ENCODE data around the gene RETREG1.
"Not testable (repeated sequence)": the region's sequence is repeated elsewhere in the genome, so short reads cannot be mapped to it uniquely, and the experiment has no call there.

The RETREG1 gene

DNA sequence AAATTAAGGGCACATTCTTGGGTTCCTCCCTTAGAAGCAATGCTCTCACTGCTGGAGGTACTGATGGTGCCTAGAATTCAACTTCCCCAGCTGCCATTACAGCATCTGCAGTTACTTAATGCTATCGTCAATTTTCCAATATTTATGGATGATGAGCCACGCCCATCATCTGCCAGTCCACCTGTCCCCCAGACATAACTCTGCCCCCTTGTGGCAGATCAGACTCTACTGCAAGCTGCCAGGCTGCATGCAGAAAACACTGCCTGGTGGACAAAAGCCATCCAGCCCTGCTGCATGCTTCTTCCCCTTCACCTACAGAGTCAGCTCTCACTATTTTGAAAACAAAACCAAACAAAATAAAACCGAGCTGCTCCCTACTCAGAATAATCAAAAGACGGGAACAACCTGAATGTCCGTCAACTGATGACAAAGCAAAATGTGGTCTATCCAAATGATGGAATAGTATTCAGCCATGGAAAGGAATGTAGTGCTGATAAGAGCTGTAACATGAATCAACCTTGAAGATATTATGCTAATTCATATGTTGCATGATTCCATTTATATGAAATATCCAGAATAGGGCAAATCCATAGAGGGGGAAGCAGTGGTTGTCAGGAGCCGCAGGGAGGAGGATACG, 66.4 kb downstream of the RETREG1 start:
- DNase-seq = peak; percentile 43

DNA sequence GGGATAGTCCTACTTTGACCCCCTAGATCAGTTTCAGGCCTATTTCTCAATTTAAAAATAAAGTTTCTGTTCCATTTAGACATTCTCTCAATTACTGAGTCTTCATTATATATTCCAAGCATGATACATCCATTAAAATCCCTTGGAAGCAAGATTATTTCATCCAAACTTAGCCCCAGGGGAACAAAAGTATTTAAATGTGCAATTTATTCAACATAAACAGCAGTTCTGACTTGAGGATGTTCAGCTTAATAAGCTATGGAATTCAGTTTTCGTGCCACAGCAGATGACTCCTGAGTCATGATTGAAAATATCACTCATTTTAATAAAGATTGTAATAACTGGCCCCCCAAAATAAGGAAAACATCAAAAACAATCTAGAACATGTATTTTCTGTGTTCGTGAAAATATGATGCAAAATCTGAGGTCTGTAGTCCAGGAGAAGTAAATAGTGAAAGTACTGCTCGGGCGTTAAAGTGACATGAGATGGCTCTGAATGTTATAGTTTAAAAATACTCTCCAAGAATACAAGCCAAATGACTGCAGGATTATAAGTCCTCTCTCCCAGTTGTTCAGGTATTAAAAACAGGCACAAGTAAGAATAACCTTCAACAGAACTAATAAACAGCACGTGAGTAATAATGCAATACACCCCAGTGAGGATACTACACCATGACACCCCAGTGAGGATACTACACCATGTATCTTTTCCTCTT, 67.1 kb downstream of the RETREG1 start:
- peak; percentile 79 for DNase-seq

DNA sequence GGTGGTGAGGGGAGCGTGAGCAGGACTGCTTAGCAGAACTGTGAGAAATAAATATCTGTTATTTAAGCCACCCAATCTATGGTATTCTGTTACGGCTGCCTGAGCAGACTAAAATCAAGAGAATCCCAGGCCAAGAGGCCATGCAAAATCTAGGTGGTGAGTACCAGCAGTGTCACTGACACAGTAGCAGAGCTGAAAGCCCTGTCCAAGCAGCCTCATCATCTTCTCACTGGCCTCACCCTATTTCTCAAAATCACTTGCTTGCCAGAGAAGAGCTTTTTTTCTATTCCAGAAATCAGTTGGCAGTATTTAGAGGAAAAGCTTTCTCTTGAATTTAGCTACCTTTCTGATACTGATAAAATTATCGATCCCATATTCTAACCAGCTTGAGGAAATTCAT, 68.0 kb downstream of the RETREG1 start:
- DNase-seq = no peak

DNA sequence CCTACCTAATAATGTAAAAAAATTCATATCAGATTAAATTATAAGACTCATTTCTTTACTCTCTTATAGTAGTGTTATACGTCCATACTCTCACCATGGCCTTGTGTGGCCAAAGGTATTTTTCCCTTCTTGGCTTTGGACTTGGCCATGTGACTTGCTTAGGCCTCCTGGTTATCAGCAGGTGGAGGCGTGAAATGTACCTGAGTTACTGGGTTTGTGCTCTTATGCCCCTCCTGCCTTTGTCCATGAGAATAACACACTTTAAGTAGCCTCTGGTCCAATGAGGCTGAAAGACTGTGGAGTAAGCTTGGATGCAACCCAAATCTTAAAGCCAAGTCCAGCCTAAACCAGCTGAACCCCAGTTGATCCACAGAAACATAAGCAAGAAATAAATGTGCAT, 68.7 kb downstream of the RETREG1 start:
- no peak for DNase-seq

DNA sequence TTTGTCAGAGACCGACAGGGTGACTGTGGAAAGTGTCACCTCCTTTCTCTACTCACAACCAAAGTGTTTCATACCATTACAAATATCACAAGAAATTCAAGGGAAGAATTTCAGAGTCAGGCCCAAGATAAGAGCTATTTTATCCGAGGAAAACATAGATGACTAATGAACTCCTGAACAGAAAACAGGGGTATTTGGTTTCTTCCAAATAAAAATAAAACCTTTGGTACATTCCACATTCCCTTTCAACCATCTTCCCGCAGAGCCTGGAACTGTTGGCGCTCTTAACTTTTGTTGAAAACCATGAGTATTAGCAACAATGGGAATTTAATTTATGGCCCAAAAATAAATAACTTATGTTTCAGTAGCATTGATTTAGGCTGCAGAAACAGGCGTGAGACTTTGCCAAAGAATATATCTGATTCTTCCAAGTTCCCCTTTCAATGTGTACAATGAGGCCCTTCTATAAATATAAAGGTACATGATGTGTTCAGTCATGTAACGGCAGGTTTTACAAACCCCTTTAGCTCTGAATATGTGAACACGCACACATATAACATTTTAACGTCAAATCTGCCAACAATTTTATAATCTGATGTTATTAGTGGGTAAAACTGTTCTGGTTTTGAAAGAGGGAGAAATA, 69.5 kb downstream of the RETREG1 start:
- peak; percentile 34 for DNase-seq

DNA sequence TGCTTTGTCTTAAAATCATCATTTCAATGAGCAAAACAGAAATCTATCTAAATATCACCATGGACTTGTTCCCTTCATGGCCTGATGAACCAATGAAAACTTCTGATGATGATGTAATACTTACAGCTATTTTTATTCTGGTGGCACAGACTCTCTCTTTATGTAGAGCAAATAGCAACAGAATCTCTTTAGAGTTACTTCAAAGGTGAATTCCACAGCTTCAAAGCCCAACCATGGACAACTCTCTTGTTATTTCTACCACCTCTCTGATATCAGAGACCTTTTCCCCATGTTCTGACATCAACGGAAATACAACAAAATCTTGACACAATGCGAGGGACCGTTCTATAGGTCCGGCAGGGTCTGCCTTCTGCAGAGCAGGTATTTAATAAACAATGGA, 70.1 kb downstream of the RETREG1 start:
- no peak for DNase-seq

DNA sequence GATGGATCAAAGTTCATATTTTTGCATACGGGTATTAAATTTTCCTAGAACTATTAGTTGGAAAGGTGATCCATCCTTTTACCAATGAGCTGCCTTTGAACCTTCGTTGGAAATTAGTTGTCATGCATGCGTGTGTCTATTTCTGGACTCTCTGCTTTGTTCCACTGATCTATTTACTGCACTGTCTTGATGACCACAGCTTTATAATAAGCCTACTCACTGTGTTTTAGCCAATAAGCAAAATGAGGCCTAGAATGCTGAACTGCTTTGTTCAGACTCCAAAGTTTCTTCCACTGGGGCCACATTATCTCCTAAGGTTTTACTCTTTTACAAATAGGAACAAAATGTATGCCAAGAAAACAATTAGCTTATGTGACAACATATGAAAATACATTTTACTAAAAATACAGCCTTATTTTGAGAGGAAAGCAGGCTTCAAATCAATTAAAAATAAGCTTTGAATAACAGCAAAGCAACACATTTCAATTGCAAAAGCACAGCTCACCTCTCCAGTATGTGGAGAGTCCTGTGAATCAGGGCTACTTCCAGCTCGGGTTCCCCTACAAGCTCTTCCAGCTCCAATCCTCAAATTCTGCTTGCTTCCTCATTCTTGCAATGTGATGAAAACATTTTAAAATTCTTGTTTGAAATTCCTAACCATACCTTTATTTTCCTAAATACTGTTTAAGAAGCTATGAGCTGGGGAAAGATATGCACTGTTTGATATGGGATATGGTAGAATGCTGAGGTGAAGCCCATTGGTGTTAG, 72.0 kb downstream of the RETREG1 start:
- DNase-seq = peak; percentile 23

DNA sequence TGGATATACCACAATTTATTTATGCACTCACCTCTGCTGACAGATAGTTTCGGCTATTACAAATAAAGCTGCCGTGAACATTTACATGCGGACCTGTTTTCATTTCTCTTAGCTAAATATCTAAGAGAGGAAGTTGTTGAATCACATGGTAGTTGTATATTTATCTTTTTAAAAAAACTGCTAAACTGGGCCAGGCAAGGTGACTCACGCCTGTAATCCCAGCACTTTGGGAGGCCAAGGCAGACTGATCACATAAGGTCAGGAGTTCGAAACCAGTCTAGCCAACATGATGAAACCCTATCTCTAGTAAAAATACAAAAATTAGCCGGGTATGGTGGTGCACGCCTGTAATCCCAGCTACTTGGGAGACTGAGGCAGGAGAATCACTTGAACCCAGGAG, 73.6 kb downstream of the RETREG1 start:
- DNase-seq = peak; percentile 33

DNA sequence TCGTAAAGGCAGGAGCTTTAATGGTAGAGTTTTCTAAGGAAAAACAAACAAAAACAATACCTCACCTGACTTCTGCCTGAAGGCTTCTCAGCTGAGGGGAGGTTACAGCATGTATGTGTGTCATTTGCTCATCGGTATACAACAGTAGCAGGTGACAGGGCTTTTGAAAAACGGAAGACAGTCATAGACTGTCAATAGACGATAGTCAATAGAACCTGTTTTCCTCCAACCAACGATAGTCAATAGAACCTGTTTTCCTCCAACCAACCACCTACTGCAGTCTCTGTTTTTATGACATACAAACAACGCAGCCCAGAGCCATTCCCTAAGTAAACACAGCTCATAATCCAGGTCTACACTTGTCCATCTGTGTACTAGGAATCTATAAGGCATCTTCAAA, 74.6 kb downstream of the RETREG1 start:
- no peak for DNase-seq

DNA sequence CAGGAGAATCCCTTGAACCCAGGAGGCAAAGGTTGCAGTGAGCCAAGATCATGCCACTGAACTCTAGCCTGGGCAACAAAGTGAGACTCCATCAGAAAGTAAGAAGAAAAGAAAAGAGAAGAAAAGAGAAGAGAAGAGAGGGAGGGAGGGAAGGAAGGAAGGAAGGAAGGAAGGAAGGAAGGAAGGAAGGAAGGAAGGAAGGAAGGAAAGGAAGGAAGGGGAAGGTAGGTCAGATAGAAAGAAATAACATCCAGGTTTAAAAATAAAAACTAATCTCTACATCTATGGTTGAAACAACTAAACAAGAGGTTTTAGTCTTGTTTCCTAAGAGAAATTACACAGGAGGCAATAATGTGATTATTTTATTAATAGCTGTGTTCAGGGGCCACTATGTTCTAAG, 75.2 kb downstream of the RETREG1 start:
- not testable (repeated sequence) for DNase-seq

DNA sequence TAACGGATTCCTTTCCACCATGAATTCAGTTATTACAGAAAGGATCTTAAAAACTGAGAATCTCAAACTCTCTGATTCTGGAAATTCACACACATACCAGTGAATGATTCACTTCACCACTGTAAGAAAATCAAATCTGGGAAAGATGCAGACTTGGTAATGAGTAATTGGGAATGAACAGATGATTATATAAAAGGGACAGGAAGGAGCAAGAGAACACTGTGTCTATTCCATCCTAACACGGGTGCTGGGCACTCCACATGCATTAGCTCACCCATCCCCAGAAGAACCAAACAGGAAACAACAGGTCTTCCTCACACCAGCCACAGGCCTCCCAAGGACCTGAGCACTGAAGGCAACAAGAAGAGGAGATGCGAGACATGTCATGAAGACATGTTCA, 76.4 kb downstream of the RETREG1 start:
- peak; percentile 74 for DNase-seq

DNA sequence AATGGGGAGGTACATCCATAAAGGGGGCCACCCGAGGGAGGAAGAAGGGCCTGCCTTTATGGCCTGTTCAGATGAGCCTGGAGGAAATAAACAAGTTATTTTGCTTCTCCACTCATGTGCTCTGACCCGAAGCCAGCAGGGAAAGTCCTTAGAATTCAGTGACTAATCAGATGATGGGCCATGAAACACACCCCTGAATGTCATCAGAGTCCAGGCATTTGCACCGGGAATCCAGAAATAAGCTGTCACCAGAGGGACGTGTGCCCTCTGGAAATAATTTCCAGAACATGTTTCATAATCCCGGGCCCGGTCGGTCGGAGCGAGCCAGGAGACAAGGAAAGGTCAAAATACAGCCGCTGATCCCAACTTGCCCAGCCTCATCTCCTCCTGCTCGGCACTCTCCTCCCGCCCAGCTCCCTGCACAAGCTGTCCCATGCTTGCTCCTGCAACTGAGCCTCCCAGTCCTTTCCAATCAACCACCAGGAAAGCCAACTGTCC, 77.6 kb downstream of the RETREG1 start:
- peak; percentile 74 for DNase-seq

DNA sequence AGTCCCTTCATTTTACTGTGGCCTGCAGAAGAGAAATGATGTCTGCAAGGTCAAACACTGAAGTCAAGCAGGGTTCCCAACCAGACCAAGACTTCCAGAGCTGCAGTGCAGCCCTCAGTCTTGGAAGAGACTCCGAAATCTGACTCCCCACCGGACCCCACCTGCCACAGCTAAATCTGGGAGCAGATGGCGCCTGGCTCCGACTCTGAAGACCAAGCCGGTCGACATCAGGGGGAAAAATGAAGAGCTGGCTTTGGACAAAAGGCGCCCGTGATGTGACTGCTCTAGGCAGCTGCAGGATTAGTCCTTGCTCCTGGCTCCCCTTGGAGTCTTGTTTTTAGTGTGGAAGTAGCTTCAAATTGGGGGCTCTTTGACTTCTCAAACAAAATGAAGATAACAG, 78.8 kb downstream of the RETREG1 start:
- DNase-seq = no peak

DNA sequence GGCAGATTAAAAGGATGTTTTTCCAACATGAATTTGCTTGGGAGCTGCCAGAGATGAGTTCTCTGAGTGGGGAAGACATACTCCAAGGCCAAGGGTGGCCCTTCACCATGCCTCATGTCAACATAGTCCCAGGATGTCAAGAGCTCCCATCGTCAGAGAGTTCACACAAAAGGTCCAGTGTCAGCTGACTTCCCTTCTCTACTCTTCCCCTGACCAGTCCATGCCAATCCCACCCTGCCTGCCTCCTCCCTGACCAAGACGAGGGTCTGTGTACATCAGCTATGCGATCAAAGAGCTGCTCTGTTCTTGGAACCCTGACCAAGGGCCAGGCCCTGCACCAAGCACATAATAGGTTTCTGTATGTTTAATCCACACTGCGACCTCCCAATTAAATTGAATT, 80.0 kb downstream of the RETREG1 start:
- DNase-seq = no peak

DNA sequence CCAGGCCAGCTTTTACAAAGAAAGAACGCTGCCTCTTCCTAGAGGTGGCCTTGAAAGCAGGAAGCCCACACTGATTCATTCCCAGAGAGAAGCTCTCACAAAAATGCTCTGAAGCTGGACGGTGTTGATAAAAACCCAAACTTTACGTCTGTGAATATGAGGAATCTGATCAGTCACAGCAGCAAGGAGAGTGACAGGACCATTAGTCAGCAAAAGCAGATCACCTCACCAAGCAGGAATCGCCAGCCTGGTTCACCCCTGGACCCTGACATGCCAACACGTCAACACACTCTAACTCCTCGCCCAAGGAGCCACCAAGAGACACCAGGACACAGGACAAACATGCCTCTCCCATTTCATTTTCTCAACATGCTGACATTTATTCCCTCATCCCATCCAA, 80.6 kb downstream of the RETREG1 start:
- DNase-seq = peak; percentile 36

DNA sequence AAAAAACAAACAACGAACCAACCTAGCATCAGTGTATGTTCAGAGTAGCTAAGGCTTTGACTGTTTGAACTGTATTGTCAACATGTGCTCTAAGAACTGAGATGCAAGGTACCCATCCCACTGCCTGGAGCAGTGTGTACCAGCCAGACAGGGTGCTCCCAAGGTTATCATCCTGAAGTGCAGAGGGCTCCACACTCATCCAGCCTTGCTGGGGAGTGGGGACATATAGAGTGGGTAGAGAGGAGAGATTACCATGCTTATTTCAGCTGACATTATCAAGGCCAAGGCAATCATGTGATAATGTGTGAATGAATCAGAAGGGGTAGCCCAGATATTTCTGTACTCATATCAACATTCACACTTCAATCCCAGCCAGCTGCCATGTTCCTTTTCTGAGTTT, 82.5 kb downstream of the RETREG1 start:
- no peak for DNase-seq

DNA sequence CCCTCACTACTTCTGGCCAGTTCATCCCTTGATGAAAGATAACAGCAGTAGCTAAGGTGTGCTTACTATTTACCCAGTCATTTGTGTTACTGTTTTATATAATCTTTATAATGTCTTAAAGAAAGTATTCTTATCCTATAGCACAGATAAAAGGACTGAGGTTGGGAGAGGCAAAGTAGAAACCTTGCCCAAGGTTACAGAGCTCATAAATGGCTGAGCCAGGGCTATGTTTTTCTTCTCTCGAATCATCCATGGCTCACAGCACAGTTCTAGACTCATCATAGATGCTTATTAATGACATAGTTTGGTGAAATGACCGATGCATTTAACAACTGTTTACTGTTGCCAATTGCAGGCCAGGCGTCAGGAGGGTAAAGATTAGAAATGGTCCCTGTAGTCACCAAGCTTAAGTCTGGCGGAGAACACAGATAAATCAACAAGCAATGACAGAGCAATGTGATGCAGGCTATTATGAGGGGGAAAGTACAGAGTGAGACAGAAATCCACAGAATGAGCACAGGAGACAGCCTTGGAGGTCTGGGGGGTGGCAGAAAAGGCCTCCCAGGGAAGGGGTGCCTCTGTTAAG, 85.6 kb downstream of the RETREG1 start:
- no peak for DNase-seq

DNA sequence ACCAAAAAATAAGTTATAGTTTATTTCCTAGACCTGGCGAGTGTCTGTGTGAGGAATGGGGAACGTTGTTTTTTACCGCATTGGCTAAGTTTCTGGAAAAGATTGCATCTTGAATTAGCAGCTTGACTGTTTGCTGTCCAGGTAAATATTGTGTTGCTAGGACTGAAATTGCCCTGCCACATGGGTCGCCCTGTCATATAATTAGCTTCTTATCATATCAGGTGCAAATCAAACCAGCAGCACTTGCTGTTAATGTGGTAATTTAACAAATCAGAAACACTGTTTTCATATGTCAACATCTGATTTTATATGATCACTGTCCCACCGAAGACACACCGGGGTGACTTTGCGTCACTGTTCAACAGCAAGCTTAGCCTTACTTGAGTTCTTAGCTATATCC, 87.5 kb downstream of the RETREG1 start:
- DNase-seq = no peak

DNA sequence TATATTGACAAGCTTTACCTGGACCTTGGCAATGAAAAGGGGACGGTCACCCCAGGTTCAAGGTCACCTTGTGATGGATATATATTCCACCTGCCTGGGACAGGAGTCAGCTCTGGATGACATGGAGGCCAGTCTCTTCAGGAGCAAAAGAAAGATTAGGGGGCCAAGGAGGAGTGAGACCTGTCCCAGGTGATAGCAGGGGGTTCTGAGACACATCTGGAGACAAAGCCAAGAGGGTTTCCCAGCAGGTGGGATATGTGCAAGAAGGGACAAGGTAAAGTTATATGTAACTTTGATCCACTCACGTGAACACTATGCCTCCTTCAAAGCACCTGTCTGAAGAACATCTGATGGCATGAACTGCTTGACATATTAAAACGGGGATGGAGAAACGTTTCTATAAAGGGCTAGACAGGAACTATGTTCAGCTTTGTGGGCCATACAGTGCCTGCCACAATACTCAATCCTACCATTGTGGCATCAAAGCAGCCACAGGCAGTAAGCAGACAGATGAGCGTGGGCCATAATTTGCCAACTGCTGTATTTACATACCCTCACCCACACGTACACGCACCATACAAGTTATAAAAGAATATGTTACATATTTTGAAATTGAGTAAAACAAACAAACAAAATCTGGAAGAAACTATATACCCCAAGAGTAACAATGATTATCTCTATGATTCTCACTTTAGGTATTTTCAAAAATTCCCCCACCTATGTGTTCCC, 88.3 kb downstream of the RETREG1 start:
- DNase-seq = no peak

DNA sequence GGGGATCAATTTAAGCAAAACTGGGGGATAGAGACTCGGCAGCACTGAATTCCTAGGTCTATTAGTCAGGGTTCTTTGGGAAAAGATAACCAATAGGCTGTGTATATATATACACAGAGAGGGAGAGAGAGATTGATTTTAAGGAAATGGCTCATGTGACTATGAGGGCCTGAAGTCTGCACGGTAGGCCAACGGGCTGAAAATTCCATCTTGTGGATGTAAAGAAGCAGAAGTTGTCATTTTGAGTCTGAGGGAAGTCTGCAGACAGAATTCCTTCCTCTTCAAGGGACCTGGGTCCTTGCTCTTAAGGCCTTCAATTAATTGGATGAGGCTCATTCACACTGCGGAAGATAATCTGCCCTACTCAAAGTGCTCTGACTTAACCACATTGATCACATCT, 91.1 kb downstream of the RETREG1 start:
- no peak for DNase-seq

DNA sequence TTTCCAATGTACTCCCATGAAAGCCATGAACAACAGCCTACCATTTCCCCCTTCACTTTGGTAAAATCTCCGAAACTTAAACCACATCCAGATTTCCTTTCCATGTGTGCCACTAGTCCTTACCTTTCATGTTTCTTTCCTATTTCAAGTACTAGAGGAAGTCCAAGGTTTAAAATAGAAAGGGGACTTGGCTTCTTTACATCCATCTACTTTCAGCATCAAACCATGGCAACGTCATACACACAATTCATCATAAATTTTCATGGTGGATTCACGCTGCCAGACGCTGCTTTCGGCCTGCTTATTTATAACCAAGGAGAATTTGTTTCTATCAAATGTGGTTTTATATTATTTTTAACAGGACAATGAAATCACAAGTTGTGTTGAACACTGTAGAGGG, 92.5 kb downstream of the RETREG1 start:
- no peak for DNase-seq
